DMS 273 (cell line): ENCODE results near the gene RPL29.

ENCODE experiments used
- DNase-seq: peaks from one replicate; lab custom pipeline; 2025; ENCODE audit not compliant: unreplicated experiment; lab: John Stamatoyannopoulos, UW

RPL29 gene

DNA sequence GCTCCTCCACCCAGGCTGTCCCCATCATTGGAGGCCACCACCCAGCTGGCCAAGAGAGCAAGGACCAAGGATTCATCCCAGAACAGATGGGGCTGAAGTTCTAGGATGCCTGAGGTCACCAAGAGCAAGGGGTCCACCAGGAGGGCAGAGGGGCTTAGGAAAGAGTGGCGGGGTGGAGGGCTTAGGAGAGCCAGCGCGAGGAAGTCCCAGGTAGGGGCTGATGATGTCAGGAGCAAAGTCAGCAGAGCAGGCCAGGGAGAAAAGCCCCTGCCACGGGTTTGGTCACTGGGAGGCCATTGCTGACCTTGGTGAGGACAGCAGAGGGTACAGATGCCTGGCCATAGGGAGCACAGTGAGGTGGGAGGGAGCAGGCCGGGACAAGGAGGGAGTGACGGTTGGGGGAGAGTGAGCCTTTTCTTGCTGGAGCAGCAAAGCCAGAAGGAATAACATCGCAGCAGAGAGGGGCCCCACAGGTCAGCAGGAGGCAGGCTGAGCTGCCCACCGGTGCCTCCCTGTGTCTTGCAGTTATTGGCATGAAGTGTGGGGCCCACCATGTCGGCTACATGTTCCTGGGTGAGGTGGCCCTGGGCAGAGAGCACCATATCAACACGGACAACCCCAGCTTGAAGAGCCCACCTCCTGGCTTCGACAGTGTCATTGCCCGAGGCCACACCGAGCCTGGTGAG lies 48.3 kb downstream of the RPL29 start:
- DNase-seq: no peak

- DNase-seq: no peak
These were observed 48.9 kb downstream of the RPL29 start for GRCh38 chr3:51946796-51947195.

DNA sequence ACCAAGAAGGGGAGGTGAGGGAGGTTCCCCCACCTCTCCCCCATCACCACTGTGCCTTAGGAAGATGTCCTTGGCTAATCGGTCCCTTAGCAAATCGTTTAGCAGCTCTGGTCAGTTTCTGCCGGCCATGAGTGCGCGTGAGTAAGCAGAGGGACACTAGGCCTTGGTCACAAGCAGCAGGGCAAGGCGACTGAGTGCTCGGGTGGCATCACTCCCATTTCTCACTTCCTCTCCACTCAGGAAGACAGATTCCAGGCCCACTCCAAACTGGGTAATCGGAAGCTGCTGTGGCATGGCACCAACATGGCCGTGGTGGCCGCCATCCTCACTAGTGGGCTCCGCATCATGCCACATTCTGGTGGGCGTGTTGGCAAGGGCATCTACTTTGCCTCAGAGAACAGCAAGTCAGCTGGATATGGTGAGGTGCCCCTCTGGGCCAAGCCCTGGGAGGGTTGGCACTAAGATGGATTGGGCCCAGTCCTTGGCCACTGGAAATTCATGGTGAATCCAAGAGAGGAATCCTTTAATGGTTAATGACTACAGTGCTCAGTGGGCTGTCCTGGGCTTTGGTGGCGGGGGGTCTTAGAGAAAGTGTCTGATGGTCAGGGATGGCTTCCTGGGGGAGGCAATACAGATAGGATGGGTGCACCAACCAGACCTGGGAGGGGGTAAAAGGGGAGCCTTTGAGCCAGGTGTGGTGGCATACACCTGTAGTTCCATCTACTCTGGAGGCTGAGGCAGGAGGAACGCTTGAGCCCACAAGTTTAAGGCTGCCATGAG lies 49.6 kb downstream of the RPL29 start:
- DNase-seq: no peak

DNA sequence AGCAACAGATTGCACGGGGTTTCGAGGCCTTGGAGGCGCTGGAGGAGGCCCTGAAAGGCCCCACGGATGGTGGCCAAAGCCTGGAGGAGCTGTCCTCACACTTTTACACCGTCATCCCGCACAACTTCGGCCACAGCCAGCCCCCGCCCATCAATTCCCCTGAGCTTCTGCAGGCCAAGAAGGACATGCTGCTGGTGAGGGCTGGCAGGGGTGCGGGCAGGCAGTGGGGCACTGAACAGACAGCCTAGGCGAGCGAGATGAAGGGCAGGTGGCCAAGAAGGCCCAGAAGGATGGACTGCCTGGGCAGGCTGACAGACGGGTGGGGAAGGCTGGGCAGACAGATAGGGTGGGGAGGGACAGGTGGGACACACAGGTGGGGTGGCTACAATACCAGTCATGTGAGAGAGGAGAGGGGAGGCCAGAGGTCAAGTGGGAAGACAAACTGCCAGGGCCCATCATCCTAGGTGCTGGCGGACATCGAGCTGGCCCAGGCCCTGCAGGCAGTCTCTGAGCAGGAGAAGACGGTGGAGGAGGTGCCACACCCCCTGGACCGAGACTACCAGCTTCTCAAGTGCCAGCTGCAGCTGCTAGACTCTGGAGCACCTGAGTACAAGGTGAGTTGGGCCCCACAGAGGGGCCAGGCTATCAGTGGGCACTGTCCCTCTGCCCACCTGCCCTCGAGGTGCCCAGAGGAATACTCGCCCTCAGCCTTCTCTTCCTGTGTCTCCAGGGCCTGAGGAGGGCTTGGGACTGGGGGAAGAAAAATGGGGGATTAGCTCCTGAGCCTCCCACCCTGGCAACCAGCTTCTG lies 50.5 kb downstream of the RPL29 start:
- no peak for DNase-seq

DNA sequence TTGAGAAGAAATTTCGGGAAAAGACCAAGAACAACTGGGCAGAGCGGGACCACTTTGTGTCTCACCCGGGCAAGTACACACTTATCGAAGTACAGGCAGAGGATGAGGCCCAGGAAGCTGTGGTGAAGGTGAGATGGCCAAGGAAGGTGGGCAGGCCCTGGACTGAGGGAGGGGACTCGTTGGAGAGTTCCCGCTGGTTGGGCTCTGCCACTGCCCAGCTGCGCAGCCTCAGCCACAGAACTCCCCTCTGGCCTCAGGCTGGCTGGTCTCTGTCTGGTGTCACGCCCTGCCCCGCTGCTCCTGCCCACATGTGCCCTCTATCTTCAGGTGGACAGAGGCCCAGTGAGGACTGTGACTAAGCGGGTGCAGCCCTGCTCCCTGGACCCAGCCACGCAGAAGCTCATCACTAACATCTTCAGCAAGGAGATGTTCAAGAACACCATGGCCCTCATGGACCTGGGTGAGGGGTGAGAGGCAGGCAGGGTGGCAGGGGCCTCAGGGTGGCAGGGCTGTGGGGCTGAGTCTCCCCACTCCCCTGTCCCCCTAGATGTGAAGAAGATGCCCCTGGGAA lies 51.2 kb downstream of the RPL29 start:
- no peak for DNase-seq
